Psoas muscle (tissue), 8 donors: ENCODE results near the gene GATB. TPM values are rescaled to one million over a fixed set of nuclear protein-coding genes. Genes with fewer than 3 reads are reported as not detected.
A peak's percentile ranks its signal among the peaks of the same experiment; 100 is the strongest.

Experiments used
- ATAC-seq, 4 donors: fragments of 200-7000 bp; cut with Tn5 transposase; one replicate each; pipeline ENCODE4 v1.9.1; 2020; ENCODE audit warnings: moderate library complexity in 3 of 4, mild to moderate bottlenecking in 2 of 4
- DNase-seq, 2 donors: peaks; one replicate each; pipeline ENCODE4 v3.0.0-alpha.2; 2020
- H3K27ac ChIP-seq: fragments of 200-600 bp; one replicate; pipeline ENCODE4 v1.8.0; 2022
- H3K27me3 ChIP-seq, 3 donors: fragments of 200-600 bp in 1 of 3; one replicate each; pipeline versions ENCODE4 v1.6.1 to v1.8.0; 2013 to 2022; ENCODE audit warnings: low read length in 2 of 3, mild to moderate bottlenecking in 2 of 3, moderate library complexity in 1 of 3; ENCODE audit not compliant: insufficient read depth in 3 of 3
- H3K36me3 ChIP-seq, 2 donors: fragments of 200-600 bp in 1 of 2; one replicate each; pipeline versions ENCODE4 v1.6.1 to v1.8.0; 2013 to 2022; ENCODE audit warnings: low read depth in 1 of 2, mild to moderate bottlenecking in 1 of 2, moderate library complexity in 1 of 2; ENCODE audit not compliant: insufficient read depth in 1 of 2
- H3K4me1 ChIP-seq: fragments of 200-600 bp; one replicate; pipeline ENCODE4 v1.8.0; 2022
- H3K4me3 ChIP-seq: fragments of 200-600 bp; one replicate; pipeline ENCODE4 v1.8.0; 2022; ENCODE audit warnings: mild to moderate bottlenecking
- H3K9me3 ChIP-seq: fragments of 200-600 bp; one replicate; pipeline ENCODE4 v1.8.0; 2022
- CTCF ChIP-seq: fragments of 200-600 bp; IDR thresholded peaks from one replicate; pipeline ENCODE4 v1.8.0; 2022; ENCODE audit warnings: antibody characterized with exemption
- WGBS, 3 donors: extraction: QIAGEN DNeasy Blood & Tissue Kit; methylation state at CpG; one replicate each; pipeline versions ENCODE4 v1.1.6 to v1.1.7; 2013; 5-methylcytosine and 5-hydroxymethylcytosine counted together
- intact Hi-C, 2 donors: fragments of 100-400 bp; cut with DNase I; formaldehyde crosslinking; loops; one replicate each; pipeline versions ENCODE4 v1.11.0 to v1.14.2; 2022
- polyA plus RNA-seq, 3 donors: library from polyadenylated mRNA; stranded (reverse); fragments of 200-250 nt; gene quantifications; one replicate each; pipeline ENCODE4 v1.2.3, GENCODE V29; 2013
- total RNA-seq, 4 donors: library from RNA; stranded (reverse); fragmentation: NEBNext Ultra II Directional in 2 of 4; extraction: Animal tissue kit (Norgen Biotek cat#: 25700) in 2 of 4; gene quantifications; one replicate each; pipeline versions ENCODE4 v1.2.1 to v1.2.4, GENCODE V29; 2021 to 2023
- donor health status: healthy with polysubstance abuse.
- donor health status: DM: no; HTN: no; CAD: no; lungs with moderate emphysema.
- donor health status: Bipolar disorder and iron deficiency.
- donor health status: healthy.
- donor health status: DM: yes; HTN: yes; CAD: no.
- donor health status: DM: no; HTN: no; CAD: no.
- donor health status: DM: no; HTN: no; CAD: no.
- donor health status: DM: yes; HTN: yes; CAD: no.

GATB gene
- total and polyA plus RNA-seq, 7 donors, result 22.8 to 36.6 (median 28.3) TPM

GRCh38 chr4:151771664-151772063 lies 10.9 kb upstream of the GATB start:
- Histone ChIP-seq H3K9me3 (peaks cover 7% of the 10 kb centered on the region), H3K4me1 (no peaks in the 10 kb centered on the region), H3K4me3 (no peak overlapping the region), H3K27me3 (peaks cover 0 to 2% (median 0%) of the 10 kb centered on the region in 3 donors), H3K27ac (no peak overlapping the region), H3K36me3 (no peaks in the 10 kb centered on the region)
- no peak for TF ChIP-seq CTCF
- DNase-seq (no peak), ATAC-seq (no peak)
- intact Hi-C loops, result no loop called here
- 30 to 36% (median 34%) methylated on average over 5 of the region's 5 CpGs for WGBS, 3 donors

- Histone ChIP-seq H3K9me3 (peaks cover 3% of the 10 kb centered on the region), H3K27ac (no peak overlapping the region), H3K4me3 (no peak overlapping the region), H3K36me3 (no peaks in the 10 kb centered on the region), H3K4me1 (no peaks in the 10 kb centered on the region), H3K27me3 (peaks cover 0 to 2% (median 0%) of the 10 kb centered on the region in 3 donors)
- DNase-seq (no peak), ATAC-seq (no peak)
- 64 to 79% (median 74%) methylated on average over 1 of the region's 1 CpG for WGBS, 3 donors
- intact Hi-C loops, result no loop called here
- no peak for TF ChIP-seq CTCF
These were observed 9.3 kb upstream of the GATB start for GRCh38 chr4:151770154-151770553.

- no peak for TF ChIP-seq CTCF
- ATAC-seq (no peak), DNase-seq (no peak)
- no peak overlapping the region for H3K27ac ChIP-seq
- H3K36me3 ChIP-seq, result no peaks in the 10 kb centered on the region
- H3K4me1 ChIP-seq, result no peaks in the 10 kb centered on the region
- intact Hi-C loops, result loop anchor here in 1 of 2 donors (10.0 kb wide), 1 partner anchor 616 kb away; no protein-coding TSS in a partner anchor
- peaks cover 0 to 2% (median 0%) of the 10 kb centered on the region in 3 donors for H3K27me3 ChIP-seq
- whole genome bisulfite sequencing, 3 donors, result 69 to 79% (median 75%) methylated on average over 2 of the region's 2 CpGs
- no peaks in the 10 kb centered on the region for H3K9me3 ChIP-seq
- H3K4me3 ChIP-seq, result no peak overlapping the region
These were observed 8.0 kb upstream of the GATB start for GRCh38 chr4:151768835-151769234.

- ATAC-seq, result no peak
- Histone ChIP-seq H3K27ac (no peak overlapping the region), H3K4me1 (no peaks in the 10 kb centered on the region), H3K36me3 (no peaks in the 10 kb centered on the region), H3K9me3 (no peaks in the 10 kb centered on the region), H3K27me3 (peaks cover 0 to 2% (median 0%) of the 10 kb centered on the region in 3 donors), H3K4me3 (no peak overlapping the region)
- intact Hi-C loops, result loop anchor here in 1 of 2 donors (10.0 kb wide), 1 partner anchor 618 kb away; no protein-coding TSS in a partner anchor
- no peak for TF ChIP-seq CTCF
- no peak for DNase-seq
- 76 to 89% (median 82%) methylated on average over 4 of the region's 4 CpGs for WGBS, 3 donors
These were observed 5.9 kb upstream of the GATB start for GRCh38 chr4:151766691-151767090.

GRCh38 chr4:151760002-151760401 lies 805 bp downstream of the GATB start:
- ATAC-seq, result no peak
- Histone ChIP-seq H3K27me3 (no peaks in the 10 kb centered on the region), H3K4me3 (peak overlapping the region; percentile 77), H3K27ac (no peak overlapping the region), H3K9me3 (no peaks in the 10 kb centered on the region), H3K36me3 (peaks cover 0 to 38% of the 10 kb centered on the region in 2 donors), H3K4me1 (peaks cover 5% of the 10 kb centered on the region)
- DNase-seq, result no peak
- intact Hi-C loops, result loop anchor here in 1 of 2 donors (10.0 kb wide), 1 partner anchor 625 kb away; no protein-coding TSS in a partner anchor
- no peak for TF ChIP-seq CTCF
- WGBS, 3 donors, result 28 to 38% (median 33%) methylated on average over 3 of the region's 3 CpGs
